ENCODE data around the gene MASTL.

- TF ChIP-seq POLR2A (IDR thresholded peaks at IDR 0.05) (no peak), EP300 (IDR thresholded peaks at IDR 0.05) (no peak)
Measured at GRCh38 chr10:27143686-27144085, 11.5 kb upstream of the MASTL start.
